Epithelial cell of esophagus (primary cell): Measurements from ENCODE around the gene CA10.

Experiments used
- DNase-seq: peaks from one replicate; pipeline ENCODE4 v3.0.0; 2010; ENCODE audit warnings: low read depth
- H3K4me3 ChIP-seq: 2 replicates; pipeline ENCODE4 v1.5.1; 2011; ENCODE audit warnings: mild to moderate bottlenecking, low read length, control low read depth
- CTCF ChIP-seq: IDR thresholded peaks from 2 replicates; pipeline ENCODE4 v1.5.1; 2011; ENCODE audit warnings: low read depth, mild to moderate bottlenecking, low read length, control low read depth, inconsistent platforms; ENCODE audit not compliant: insufficient read depth; ENCODE audit errors: missing control alignments

CA10 gene

DNA sequence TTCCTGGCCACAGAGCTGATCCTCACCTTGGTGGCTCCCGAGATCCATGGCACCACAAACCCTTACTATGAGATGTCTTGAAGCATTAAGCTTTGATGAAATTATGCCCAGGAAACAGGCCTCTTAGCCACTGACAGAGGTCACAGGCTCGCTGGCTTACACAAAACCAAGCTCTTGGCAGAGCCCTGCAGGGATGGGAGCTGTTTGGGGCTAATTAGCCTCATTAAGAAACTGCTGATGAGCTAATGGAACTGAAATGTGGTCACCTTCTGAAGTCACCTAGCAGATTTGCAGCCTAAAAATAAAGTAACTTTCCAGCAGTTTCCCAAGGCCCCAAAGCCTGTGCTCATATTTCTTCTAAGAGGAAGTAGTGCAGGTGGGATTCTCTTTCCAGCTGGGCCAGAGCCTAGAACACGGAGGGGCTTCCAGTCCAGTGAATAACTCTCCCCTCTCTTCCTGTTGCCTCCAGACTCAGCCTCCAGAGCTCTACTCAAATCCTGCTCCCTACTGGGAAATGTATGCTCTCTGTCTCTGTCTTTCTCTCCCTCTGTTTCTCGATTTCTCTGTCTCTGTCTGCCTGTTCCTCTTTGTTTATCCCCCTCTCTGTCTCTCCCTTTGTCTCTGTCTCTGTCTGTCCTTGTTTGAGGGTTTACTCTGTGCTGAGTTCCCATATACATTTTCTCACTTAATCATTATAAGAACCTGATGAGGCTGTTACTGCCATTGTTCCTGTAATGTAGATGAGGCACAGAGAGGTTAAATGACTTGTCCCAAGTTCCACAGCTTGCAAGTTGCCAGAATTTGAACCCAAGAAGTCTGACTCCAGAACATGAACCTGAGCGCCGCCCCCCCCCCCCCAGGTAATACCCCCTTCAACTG lies 338.9 kb downstream of the CA10 start:
- no peak for DNase-seq
- TF ChIP-seq CTCF: no peak
- H3K4me3 ChIP-seq: no peak overlapping the region

DNA sequence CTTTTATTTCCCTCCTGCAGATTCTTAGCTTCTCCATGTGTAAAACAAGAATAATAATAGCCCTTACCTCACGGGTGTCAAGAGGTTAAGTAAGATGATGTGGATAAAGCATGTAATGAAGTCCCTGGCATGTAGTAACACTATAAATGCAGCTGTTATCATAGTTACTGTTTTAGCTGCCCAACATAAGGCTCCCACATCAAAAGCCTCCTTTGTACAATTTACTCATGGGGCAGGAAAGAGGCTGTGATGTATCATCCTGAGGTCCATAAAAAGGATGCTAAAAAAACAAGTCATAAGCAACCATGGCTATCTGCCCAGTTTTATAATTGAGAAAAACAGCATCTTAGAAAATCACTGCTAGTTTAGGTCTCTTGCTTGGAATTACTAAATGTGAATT lies 339.7 kb downstream of the CA10 start:
- no peak overlapping the region for H3K4me3 ChIP-seq
- DNase-seq: no peak
- TF ChIP-seq CTCF: no peak

- TF ChIP-seq CTCF: no peak
- no peak overlapping the region for H3K4me3 ChIP-seq
- no peak for DNase-seq
Observed at GRCh38 chr17:51817955-51818354, 340.6 kb downstream of the CA10 start.

GRCh38 chr17:51817117-51817516 lies 341.4 kb downstream of the CA10 start:
- no peak overlapping the region for H3K4me3 ChIP-seq
- no peak for DNase-seq
- TF ChIP-seq CTCF: no peak

GRCh38 chr17:51815097-51815496 lies 343.4 kb downstream of the CA10 start:
- DNase-seq: no peak
- no peak overlapping the region for H3K4me3 ChIP-seq
- no peak for TF ChIP-seq CTCF

DNA sequence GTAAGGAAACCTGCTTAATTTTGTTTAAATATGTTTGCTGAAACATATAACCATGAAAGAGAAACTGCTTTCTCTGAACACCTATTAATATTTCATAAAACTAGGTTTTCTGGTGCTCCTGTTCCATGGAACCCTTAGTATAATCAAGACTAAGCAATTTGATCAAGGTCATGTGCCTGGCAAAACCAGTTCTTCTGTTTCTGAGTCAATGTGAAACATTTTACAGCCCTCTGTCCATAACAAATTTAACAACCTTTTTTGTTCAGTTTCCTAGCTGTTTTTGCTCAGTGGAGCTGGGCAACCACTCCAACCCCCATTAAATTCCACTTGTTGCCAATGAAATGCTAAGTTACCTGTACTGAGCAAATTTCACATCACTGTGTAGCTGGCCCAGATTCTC lies 344.0 kb downstream of the CA10 start:
- TF ChIP-seq CTCF: no peak
- peak; percentile 13 for DNase-seq

DNA sequence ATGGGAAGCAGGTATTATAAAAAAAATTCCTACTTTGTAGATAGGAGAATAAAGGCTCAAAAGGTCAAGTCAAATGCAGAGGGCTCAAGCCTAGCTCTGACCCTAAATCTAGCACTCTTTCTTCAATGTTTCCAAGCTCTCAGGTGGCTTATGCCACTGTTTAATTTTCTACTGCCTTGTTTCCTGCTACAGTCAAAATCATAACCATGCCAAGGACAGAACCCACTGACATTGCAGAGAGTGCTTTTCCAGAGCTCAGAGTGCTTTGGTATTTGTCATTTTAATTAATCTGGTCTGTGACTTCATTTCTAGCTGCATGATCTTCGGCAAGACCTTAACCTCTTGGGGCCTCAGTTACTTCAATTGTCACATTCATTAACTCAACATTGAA lies 344.7 kb downstream of the CA10 start:
- no peak for DNase-seq
- H3K4me3 ChIP-seq: no peak overlapping the region
- no peak for TF ChIP-seq CTCF

More for the DNA sequence above, 344.0 kb downstream of the CA10 start:
- H3K4me3 ChIP-seq: no peak overlapping the region
